ENCODE results near the gene ADCY5.

ADCY5 gene

GRCh38 chr3:123319760-123320159 lies 129.1 kb downstream of the ADCY5 start:
- peak overlapping the region in 4 of 11 experiments; percentile 44 to 91 (median 87); a peak in 6 of 22 replicates for H3K4me2 ChIP-seq
- no peak for TF ChIP-seq Cebpa-rat (IDR thresholded peaks at IDR 0.05)
- H3K27me3 ChIP-seq = peaks cover 0 to 15% (median 2%) of the 10 kb centered on the region in 11 experiments; a peak in 6 of 22 replicates
- H3K27ac ChIP-seq = no peak overlapping the region
- H3K9ac ChIP-seq = no peak overlapping the region
- H3K9me3 ChIP-seq (replicated peaks in 1 of 11) = no peaks in the 10 kb centered on the region
- H3K4me1 ChIP-seq = peaks cover 0 to 80% (median 56%) of the 10 kb centered on the region in 10 experiments; a peak in 16 of 20 replicates
- H3K36me3 ChIP-seq = no peaks in the 10 kb centered on the region
- no peak overlapping the region for H3K4me3 ChIP-seq
- peaks cover 0 to 8% (median 0%) of the 10 kb centered on the region in 11 experiments; a peak in 3 of 22 replicates for H4K20me1 ChIP-seq

GRCh38 chr3:123318374-123318773 lies 130.5 kb downstream of the ADCY5 start:
- Histone ChIP-seq H3K4me2 (peak overlapping the region in 8 of 11 experiments; percentile 12 to 67 (median 49); a peak in 12 of 22 replicates), H3K27me3 (peaks cover 0 to 15% (median 0%) of the 10 kb centered on the region in 11 experiments; a peak in 6 of 22 replicates), H3K9ac (no peak overlapping the region), H3K4me3 (no peak overlapping the region), H4K20me1 (no peaks in the 10 kb centered on the region; a peak in 1 of 22 replicates), H3K27ac (no peak overlapping the region), H3K4me1 (peaks cover 0 to 79% (median 52%) of the 10 kb centered on the region in 10 experiments; a peak in 15 of 20 replicates), H3K9me3 (replicated peaks in 1 of 11) (no peaks in the 10 kb centered on the region), H3K36me3 (no peaks in the 10 kb centered on the region)
- TF ChIP-seq Cebpa-rat (IDR thresholded peaks at IDR 0.05) = no peak

GRCh38 chr3:123317716-123318115 lies 131.2 kb downstream of the ADCY5 start:
- peak overlapping the region in 8 of 11 experiments; percentile 12 to 67 (median 49); a peak in 12 of 22 replicates for H3K4me2 ChIP-seq
- peaks cover 0 to 15% (median 0%) of the 10 kb centered on the region in 11 experiments; a peak in 6 of 22 replicates for H3K27me3 ChIP-seq
- H3K4me1 ChIP-seq = peaks cover 0 to 72% (median 46%) of the 10 kb centered on the region in 10 experiments; a peak in 15 of 20 replicates

GRCh38 chr3:123315271-123315595 lies 133.7 kb downstream of the ADCY5 start:
- Histone ChIP-seq H3K36me3 (no peaks in the 10 kb centered on the region), H3K4me1 (peaks cover 0 to 67% (median 40%) of the 10 kb centered on the region in 10 experiments; a peak in 15 of 20 replicates), H3K27ac (no peak overlapping the region), H3K9ac (no peak overlapping the region), H4K20me1 (peaks cover 0 to 10% (median 0%) of the 10 kb centered on the region in 11 experiments; a peak in 1 of 22 replicates), H3K4me2 (peak overlapping the region in 9 of 11 experiments; percentile 8 to 73 (median 58); a peak in 13 of 22 replicates), H3K4me3 (no peak overlapping the region), H3K27me3 (peaks cover 0 to 3% (median 0%) of the 10 kb centered on the region in 11 experiments; a peak in 2 of 22 replicates), H3K9me3 (replicated peaks in 1 of 11) (no peaks in the 10 kb centered on the region)
- no peak for TF ChIP-seq Cebpa-rat (IDR thresholded peaks at IDR 0.05)

More at GRCh38 chr3:123317716-123318115, 131.2 kb downstream of the ADCY5 start:
- no peaks in the 10 kb centered on the region for H3K9me3 ChIP-seq (replicated peaks in 1 of 11)
- H3K27ac ChIP-seq = no peak overlapping the region
- no peak for TF ChIP-seq Cebpa-rat (IDR thresholded peaks at IDR 0.05)
- no peaks in the 10 kb centered on the region for H3K36me3 ChIP-seq
- no peak overlapping the region for H3K4me3 ChIP-seq
- H3K9ac ChIP-seq = no peak overlapping the region
- no peaks in the 10 kb centered on the region; a peak in 1 of 22 replicates for H4K20me1 ChIP-seq

GRCh38 chr3:123314359-123315270 lies 134.3 kb downstream of the ADCY5 start:
- Histone ChIP-seq H3K4me2 (peak overlapping the region in 10 of 11 experiments; percentile 1 to 73 (median 56); a peak in 17 of 22 replicates), H3K9ac (no peak overlapping the region), H3K27me3 (no peaks in the 10 kb centered on the region), H4K20me1 (peaks cover 0 to 14% (median 0%) of the 10 kb centered on the region in 11 experiments; a peak in 1 of 22 replicates), H3K4me1 (peaks cover 0 to 71% (median 39%) of the 10 kb centered on the region in 10 experiments; a peak in 15 of 20 replicates), H3K36me3 (no peaks in the 10 kb centered on the region), H3K4me3 (no peak overlapping the region), H3K27ac (no peak overlapping the region), H3K9me3 (replicated peaks in 1 of 11) (no peaks in the 10 kb centered on the region)
- TF ChIP-seq Cebpa-rat (IDR thresholded peaks at IDR 0.05) = no peak

GRCh38 chr3:123313889-123314288 lies 135.0 kb downstream of the ADCY5 start:
- H3K36me3 ChIP-seq = no peaks in the 10 kb centered on the region
- H4K20me1 ChIP-seq = peaks cover 0 to 14% (median 0%) of the 10 kb centered on the region in 11 experiments; a peak in 1 of 22 replicates
- no peaks in the 10 kb centered on the region for H3K27me3 ChIP-seq
- H3K27ac ChIP-seq = no peak overlapping the region
- peak overlapping the region in 8 of 11 experiments; percentile 8 to 73 (median 59); a peak in 11 of 22 replicates for H3K4me2 ChIP-seq
- H3K4me3 ChIP-seq = no peak overlapping the region
- H3K9me3 ChIP-seq (replicated peaks in 1 of 11) = no peaks in the 10 kb centered on the region
- no peak overlapping the region for H3K9ac ChIP-seq
- peaks cover 0 to 78% (median 43%) of the 10 kb centered on the region in 10 experiments; a peak in 15 of 20 replicates for H3K4me1 ChIP-seq
- TF ChIP-seq Cebpa-rat (IDR thresholded peaks at IDR 0.05) = no peak

GRCh38 chr3:123312331-123313265 lies 136.3 kb downstream of the ADCY5 start:
- no peak for TF ChIP-seq Cebpa-rat (IDR thresholded peaks at IDR 0.05)
- peak overlapping the region in 2 of 11 experiments; percentile 7 to 30; a peak in 3 of 22 replicates for H3K4me2 ChIP-seq

GRCh38 chr3:123311201-123311600 lies 137.7 kb downstream of the ADCY5 start:
- Histone ChIP-seq H3K27me3 (no peaks in the 10 kb centered on the region), H3K9ac (no peak overlapping the region), H3K27ac (no peak overlapping the region), H3K36me3 (no peaks in the 10 kb centered on the region), H4K20me1 (peaks cover 0 to 14% (median 0%) of the 10 kb centered on the region in 11 experiments; a peak in 1 of 22 replicates), H3K9me3 (replicated peaks in 1 of 11) (no peaks in the 10 kb centered on the region), H3K4me1 (peaks cover 15 to 86% (median 53%) of the 10 kb centered on the region in 10 experiments), H3K4me2 (peak overlapping the region in 4 of 11 experiments; percentile 13 to 54 (median 39); a peak in 7 of 22 replicates), H3K4me3 (no peak overlapping the region)
- TF ChIP-seq Cebpa-rat (IDR thresholded peaks at IDR 0.05) = no peak

More at GRCh38 chr3:123312331-123313265, 136.3 kb downstream of the ADCY5 start:
- no peak overlapping the region for H3K9ac ChIP-seq
- H3K4me3 ChIP-seq = no peak overlapping the region
- H4K20me1 ChIP-seq = peaks cover 0 to 14% (median 0%) of the 10 kb centered on the region in 11 experiments; a peak in 1 of 22 replicates
- H3K9me3 ChIP-seq (replicated peaks in 1 of 11) = no peaks in the 10 kb centered on the region
- H3K36me3 ChIP-seq = no peaks in the 10 kb centered on the region
- H3K27ac ChIP-seq = no peak overlapping the region
- H3K4me1 ChIP-seq = peaks cover 8 to 80% (median 46%) of the 10 kb centered on the region in 10 experiments
- no peaks in the 10 kb centered on the region for H3K27me3 ChIP-seq
